ENCODE measurements around the gene ACADVL.

The ACADVL gene

DNA sequence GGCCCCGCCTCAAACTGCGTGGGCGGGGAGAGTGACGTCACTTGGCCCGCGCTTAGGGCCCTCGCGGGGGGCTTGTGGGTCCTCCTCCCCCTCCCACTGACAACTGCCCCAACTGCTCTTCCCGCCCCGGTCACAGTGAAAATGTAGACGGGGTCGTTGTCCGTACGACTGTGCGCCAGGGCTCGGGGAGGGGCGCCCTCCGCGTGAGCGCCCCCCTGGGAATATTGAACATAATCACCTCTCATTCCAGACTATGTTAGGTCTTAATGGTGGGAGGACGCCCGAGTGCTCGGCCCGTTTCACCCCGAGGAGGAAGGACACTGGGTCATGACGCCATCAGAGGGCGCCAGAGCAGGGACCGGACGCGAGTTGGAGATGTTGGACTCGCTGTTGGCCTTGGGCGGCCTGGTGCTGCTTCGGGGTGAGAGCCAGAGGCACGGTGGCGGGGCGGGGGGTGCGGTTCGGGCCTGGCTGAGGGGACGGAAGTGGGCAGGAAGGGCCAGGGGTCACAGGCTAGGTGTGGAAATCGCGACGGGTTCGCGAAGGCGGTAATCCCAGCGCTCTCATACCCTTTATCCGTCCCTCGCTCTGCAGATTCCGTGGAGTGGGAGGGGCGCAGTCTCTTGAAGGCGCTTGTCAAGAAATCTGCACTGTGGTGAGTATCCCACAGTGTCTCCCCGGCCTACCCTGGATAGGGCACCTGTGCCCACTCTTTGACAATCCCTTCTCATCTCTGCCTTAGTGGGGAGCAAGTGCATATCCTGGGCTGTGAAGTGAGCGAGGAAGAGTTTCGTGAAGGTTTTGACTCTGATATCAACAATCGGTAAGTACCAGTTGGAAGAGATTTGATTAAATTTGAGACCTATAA is 32.7 kb downstream of the ACADVL start, which contains the start of gene ELP5:
ELP5 (plus strand) TSS at position 40 of the 868 bp plus-strand sequence; CDS start at position 376, 336 bp downstream.
- peak; percentile 63 for DNase-seq

GRCh38 chr17:7253082-7253481 is 33.3 kb downstream of the ACADVL start:
- no peak for DNase-seq

- no peak for DNase-seq
Measured at GRCh38 chr17:7254511-7254910, 34.8 kb downstream of the ACADVL start.

DNA sequence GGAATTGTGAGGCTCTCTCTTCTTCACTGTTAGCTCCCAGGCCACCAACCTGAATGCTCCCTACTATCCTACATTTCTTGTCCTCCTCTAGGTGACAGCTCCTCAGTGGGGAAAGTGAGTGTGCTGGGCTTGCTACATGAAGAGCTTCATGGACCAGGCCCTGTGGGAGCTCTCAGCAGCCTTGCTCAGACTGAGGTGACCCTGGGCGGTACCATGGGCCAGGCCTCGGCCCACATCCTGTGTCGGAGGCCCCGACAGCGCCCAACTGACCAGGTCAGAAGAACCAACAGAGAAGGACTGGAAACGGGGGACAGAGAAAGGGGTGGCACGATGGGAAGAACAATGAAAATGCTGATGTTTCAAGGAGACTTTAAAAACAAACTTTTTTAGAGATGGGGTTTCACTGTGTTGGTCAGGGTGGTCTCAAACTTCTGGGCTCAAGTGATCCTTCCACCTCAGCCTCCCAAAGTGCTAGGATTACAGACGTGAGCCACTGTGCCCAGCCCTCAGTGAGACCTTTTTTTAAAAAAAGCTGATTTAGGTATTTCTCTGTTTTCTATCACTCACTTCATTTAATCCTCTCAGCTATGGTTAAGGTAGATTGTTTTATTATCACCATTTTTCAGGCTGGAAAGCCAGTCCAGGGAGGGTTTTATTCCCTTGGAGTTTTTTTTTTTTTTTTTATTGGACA is 37.2 kb downstream of the ACADVL start:
- DNase-seq: no peak

- no peak for DNase-seq
Measured at GRCh38 chr17:7258731-7259554, 39.2 kb downstream of the ACADVL start.

DNA sequence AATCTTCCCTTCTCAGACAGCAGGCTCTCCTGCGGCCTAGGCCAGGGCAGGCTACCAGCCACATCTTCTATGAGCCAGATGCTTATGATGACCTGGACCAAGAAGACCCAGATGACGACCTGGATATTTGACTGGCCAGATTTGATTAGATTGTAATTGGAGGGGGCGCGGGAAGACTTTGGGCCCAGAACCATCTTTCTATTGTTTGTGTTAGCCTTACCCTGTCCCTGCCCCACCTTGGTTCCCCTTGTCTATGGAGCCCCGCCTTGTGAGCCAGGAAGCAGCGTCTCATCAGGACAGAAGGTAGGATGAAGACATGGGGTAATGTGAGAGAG is 39.8 kb downstream of the ACADVL start:
- no peak for DNase-seq

DNA sequence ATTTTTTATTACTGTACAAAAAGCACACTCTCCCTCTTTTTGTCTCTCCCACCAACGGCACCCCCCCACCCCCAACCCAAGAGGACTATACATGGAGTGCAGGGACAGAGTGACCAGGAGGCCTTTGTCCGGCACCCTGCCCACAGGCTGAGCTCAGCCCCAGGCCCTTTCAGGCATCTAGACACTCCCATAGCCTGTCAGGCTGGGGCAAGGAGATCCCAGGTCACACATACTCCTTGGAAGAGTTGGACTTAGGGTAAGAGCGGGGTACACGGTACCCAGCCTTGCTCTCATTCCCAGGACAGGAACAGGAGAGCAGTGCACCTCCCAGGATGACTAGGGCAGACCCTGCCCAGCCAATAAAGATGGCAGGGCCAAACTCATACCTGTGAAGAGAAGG is 40.4 kb downstream of the ACADVL start:
- DNase-seq: no peak

DNA sequence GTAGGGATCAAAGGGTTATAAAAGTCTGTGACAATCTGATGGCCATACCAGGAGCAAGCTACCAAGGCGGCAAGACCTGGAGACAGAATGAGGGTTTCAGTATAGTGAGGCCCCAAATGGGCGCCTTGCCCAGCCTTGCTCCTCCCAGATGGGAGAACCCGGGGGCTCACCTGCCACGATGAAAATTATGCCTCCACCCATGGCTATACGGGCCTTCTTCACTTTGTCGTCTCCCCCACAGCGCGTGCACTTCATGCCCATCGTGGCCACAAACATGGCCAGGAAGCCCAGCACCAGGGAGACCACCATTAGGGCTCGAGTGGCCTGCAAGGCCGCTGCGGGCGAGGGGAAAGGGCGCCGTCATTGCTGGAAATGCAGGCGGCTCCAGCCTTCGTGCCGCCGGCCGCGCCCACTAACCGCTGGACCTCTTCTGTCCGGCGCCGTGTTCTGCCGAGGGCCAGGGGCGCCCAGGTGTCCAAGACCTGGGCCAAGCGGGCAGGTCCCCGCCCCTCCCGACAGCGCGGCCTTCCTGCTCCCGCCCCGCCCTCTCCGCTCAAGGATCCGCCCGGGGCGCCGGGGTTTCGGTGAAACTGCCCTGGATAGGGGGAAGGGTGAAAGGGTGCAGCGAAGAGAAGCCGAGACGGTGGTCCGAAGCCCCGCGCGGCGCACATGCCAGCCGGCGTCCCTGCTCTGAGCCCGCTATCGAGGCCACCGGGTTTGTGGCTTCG is 41.1 kb downstream of the ACADVL start:
- DNase-seq: no peak

- DNase-seq: no peak
Measured at GRCh38 chr17:7261379-7262191, 41.8 kb downstream of the ACADVL start.

- no peak for DNase-seq
Measured at GRCh38 chr17:7262192-7262934, 42.6 kb downstream of the ACADVL start, which contains the start of gene CLDN7. TSS of gene CLDN7 (minus strand) at chr17:7262478. CDS start at chr17:7262043, 435 bp downstream.

DNA sequence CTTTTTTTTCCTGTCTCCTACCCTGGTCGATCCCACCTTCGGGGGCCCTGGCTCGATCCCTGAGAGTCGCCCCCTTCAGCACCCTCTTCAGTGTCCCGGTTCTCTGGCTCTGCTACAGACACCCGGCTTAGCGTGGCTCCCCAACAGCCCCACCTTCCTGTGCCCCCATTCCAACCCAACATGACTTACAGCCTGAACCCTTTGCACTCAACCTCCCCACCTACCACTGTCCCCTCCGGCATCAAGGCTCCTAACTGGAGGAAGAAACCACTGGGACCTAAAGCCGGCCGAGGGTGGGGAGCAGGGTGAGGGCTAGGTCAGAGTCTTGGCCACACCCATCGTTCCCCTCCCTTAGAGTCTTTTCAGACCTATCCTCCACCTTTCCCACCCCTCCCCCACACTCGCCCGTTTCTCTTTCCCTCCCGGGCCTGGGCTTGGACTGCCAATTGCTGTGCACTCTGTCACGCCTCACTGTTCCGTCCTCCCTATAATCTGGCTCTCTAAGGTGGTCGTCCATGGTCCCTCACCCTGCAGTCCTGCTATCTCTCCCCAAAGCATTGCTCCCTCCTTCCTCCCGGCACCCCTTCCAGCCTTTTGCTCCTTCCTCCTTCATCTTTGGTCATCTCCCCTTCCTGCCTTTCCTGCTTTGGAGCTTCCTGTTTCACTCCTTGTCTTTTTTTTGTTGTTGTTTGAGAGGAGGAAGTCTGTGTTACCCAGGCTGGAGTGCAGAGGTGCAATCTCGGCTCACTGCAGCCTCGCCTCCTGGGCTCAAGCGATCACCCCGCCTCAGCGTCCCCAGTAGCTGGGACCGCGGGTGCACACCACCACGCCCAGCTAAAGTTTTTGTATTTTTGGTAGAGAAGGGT is 43.4 kb downstream of the ACADVL start:
- no peak for DNase-seq

DNA sequence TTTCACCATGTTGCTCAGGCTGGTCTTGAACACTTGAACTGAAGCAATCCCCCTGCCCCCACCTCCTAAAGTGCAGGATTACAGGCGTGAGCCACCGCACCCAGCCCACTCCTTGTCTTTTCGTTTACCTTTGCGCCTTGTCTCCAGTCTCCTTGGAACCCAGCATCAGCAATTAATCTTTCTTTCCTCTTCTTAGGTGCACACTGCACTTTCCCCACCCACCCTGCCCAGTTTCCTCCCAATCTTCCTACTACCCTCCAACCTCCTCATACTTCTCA is 44.0 kb downstream of the ACADVL start:
- DNase-seq: no peak

DNA sequence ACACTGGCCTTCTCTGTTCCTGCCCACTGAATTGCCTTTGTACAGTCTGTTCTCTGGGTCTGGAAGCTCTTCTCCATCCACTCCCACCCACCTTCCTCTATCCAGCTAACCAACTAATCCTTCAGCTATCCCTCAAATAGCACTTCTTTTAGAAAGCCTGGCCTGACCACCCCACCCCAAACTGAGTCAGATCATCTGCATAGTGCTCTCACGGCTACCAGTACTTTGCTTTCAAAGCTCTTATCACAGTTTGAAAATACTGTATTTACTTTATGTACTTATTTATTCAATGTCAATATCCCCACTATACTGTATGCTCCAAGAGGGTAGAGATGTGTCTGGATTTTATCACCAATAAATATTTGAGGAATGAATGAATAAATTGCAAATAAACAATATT is 47.0 kb downstream of the ACADVL start:
- no peak for DNase-seq
